T-helper 1 cell (primary cell): ENCODE results near the gene LIN52.

Experiments used
- DNase-seq, 5 donors: peaks; one replicate each; pipeline ENCODE4 v3.0.0-alpha.2; 2012 to 2020

The LIN52 gene

GRCh38 chr14:74194506-74195274 lies 109.9 kb downstream of the LIN52 start:
- no peak for DNase-seq

- no peak for DNase-seq
Observed at GRCh38 chr14:74195623-74196022, 110.9 kb downstream of the LIN52 start.

- DNase-seq, result no peak
Observed at GRCh38 chr14:74198441-74199234, 113.9 kb downstream of the LIN52 start.

GRCh38 chr14:74202113-74202512 lies 117.4 kb downstream of the LIN52 start:
- no peak for DNase-seq

GRCh38 chr14:74203639-74204038 lies 118.9 kb downstream of the LIN52 start:
- no peak for DNase-seq

- DNase-seq, result no peak
Observed at GRCh38 chr14:74204491-74204890, 119.7 kb downstream of the LIN52 start.

GRCh38 chr14:74205882-74206281 lies 121.1 kb downstream of the LIN52 start:
- DNase-seq, result no peak

- no peak for DNase-seq
Observed at GRCh38 chr14:74207943-74208342, 123.2 kb downstream of the LIN52 start.

GRCh38 chr14:74208642-74209041 lies 123.9 kb downstream of the LIN52 start:
- DNase-seq, result no peak

- DNase-seq, result no peak
Observed at GRCh38 chr14:74211945-74212580, 127.3 kb downstream of the LIN52 start.

GRCh38 chr14:74213907-74214803 lies 129.4 kb downstream of the LIN52 start:
- no peak for DNase-seq

GRCh38 chr14:74216671-74217070 lies 131.9 kb downstream of the LIN52 start:
- DNase-seq, result no peak

- DNase-seq, result peak; percentile 27 to 66 (median 54)
Observed at GRCh38 chr14:74217672-74218448, 133.1 kb downstream of the LIN52 start.

- no peak for DNase-seq
Observed at GRCh38 chr14:74218462-74218861, 133.7 kb downstream of the LIN52 start.

GRCh38 chr14:74219277-74220205 lies 134.8 kb downstream of the LIN52 start:
- DNase-seq, result no peak

- DNase-seq, result no peak
Observed at GRCh38 chr14:74220991-74221390, 136.2 kb downstream of the LIN52 start.

- DNase-seq, result no peak
Observed at GRCh38 chr14:74221741-74222140, 137.0 kb downstream of the LIN52 start.

- DNase-seq, result no peak
Observed at GRCh38 chr14:74223016-74223415, 138.3 kb downstream of the LIN52 start.

- no peak for DNase-seq
Observed at GRCh38 chr14:74231784-74232183, 147.0 kb downstream of the LIN52 start.

GRCh38 chr14:74235017-74235416 lies 150.3 kb downstream of the LIN52 start:
- DNase-seq, result no peak

GRCh38 chr14:74237441-74237840 lies 152.7 kb downstream of the LIN52 start:
- DNase-seq, result no peak
